NCI-H748 (cell line): Measurements from ENCODE around the gene DEPDC5.
"Not testable (repeated sequence)": the region's sequence is repeated elsewhere in the genome, so short reads cannot be mapped to it uniquely, and the experiment has no call there.

Experiments used
- DNase-seq: peaks from one replicate; lab custom pipeline; 2025; ENCODE audit not compliant: unreplicated experiment; lab: John Stamatoyannopoulos, UW

Gene DEPDC5

DNA sequence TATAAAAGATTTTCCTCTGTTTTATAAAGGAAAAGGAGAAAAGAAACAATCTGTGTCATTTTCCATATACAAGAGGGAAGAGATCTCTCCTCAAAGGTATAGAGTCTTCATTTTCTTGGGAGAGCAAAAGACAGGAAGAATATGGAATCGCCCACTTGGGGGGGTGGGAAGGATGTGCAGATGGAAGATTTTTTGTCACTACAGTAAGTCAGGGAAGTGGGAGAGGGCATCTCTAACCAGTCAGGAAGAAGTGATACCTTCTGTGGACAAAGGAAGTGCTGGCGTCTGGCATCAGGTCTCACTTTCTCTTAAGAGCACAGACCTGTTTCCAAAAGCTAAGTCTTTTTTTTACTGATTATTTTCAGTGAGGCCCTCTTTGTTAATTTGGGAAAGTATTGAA lies 5.3 kb upstream of the DEPDC5 start:
- DNase-seq = peak; percentile 6

DNA sequence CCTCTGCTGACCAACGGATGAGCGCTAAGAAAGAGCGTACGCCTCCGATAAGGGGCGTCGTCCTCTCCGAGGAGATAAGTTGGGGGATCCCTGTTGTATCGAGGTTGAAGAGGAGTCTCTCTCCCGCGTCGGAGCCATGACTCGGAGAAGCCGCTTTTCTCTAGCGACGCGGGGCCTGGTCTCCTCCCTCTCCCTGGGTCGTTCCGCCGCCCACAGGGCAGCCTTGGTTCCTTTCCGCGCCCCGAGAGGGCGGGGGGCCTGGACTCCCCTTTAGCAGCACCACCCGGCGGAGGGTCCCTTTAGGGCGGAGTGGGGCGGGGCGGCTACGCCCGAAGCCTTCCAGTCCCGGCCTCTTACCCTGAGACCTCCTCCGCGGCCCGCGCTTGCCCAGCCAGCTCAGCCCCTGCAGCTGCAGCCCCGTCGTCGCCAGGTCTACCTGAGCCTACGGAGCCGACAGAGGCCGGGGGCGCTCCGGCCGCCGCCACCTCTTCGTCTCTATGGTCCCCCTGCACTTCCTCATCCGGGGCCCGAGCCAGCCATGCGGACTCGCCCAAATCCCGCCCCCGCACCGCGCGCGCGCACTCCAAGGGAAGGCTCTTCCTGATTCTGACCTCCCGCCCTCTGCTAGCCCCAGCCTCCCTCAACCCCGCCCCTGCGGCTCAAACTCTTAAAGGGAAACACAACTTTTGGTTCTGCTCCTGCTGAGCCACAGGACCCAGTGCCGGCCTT lies 4.0 kb upstream of the DEPDC5 start, which contains the start of gene PRR14L:
TSS of gene PRR14L (minus strand) at position 497 of the 729 bp plus-strand sequence. CDS start 11,272 bp downstream, outside the sequence.
- peak; percentile 95 for DNase-seq

DNA sequence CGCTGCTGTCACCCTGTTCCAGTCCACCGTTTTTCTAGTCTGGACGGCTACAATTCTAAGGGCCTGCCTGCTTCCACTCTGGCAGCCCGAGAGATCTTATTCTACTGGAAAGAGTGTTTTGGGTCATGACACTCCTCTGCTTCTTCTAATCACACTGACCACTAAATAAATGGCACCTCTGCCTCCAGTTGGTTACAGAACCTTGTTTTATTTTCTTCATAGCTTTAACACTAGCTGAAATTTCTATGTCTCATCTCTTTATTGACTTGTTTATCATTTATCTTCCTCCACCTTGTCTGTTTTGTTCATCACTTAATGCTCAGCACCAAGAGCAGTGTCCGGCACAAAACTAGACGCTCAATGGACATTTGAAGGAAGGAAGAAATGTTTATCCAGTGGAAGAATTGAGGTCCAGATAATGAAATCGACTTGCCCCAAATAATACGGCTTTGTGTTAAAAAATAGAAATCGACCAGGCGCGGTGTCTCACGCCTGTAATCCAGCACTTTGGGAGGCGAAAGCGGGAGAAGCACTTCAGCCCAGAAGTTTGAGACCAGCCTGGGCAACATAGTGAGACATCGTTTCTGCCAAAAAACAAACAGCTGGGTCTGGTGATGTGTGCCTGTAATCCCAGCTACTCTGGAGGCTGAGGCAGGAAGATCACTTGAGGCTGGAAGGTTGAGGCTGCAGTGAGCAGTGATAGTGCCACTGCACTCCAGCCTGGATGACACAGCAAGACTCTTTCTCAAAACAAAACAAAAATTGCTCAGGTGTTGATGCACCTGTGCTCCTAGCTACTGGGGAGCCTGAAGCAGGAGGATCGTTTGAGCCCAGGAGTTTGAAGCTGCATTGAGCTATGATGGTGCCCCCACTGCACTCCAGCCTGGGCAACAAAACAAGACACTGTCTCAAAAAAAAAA lies 3.2 kb upstream of the DEPDC5 start:
- no peak for DNase-seq

DNA sequence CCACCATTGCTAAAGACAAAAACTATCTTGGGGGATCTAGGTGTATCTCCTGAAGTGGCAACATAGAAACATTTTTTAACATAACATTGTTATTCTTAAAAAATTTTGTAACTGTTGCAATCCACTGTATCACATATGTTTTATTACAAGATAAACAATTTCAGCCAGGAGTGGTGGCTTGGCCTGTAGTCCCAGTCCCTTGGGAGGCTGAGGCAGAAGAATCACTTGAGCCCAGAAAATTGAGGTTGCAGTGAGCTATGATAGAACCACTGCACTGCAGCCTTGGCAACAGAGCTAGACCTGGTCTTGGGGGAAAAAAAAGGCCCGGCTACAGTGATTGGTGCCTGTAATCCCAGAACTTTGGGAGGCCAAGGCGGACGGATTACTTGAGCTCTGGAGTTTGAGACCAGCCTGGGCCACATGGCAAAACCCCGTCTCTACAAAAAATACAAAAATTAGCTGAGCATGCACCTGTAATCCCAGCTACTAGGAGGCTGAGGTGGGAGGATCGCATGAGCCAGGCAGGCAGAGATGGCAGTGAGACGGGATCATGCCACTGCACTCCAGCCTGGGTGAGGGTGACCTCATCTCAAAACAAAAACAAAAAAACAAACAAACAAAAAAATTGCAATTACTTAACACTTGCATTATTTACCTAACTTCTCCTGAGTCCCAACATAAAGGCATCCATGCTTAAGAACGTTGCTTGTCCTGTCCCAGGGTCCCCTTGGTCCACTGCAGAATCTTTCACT lies 1.5 kb upstream of the DEPDC5 start:
- DNase-seq = no peak

DNA sequence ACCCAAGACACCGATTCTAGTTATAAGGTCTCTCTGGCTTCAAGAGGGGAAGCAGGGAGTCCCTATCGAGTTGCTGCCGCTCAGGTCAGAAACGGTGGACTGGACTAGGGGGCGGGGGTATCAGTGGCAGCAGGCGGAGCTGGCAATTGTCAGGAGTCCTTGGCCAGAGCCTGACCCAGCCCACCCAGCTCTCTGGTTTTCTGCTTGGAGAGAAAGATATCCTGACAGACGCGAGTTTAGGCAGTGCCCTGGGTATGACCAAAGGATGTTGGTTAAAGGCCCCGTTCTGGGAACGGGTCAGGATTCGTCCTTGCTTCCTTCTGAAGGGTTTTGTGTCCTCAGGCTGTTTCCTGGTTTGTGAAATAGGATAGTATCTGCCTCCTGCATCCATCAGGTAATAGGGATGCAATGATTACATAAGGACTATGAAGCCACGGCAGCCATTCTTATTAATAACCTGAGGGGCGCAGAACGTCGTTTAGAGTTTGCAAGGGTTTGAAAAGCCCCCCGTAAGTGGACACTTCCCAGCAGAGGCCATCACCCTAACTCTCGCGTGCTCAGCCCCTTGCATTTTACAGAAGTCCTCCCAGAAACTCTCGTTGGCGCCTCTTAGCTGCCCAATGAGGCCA lies 700 bp upstream of the DEPDC5 start:
- peak; percentile 81 for DNase-seq

DNA sequence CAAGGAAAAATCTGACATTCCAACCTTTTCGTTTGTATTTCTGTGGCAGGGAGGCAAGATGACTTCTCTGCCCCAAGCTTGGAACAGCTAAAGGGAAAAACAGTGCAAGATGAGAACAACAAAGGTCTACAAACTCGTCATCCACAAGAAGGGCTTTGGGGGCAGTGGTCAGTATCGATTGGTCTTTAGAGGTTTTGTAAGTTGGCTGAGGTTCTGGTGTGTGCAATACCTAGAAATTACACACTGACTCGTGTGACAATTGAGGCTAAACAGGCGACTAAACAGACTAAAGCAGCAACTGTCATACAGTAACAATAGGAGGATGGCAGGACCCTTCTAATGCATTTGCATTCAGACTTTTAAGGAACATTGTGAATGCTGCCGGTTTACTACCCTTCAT lies 994 bp downstream of the DEPDC5 start:
- DNase-seq = peak; percentile 9

DNA sequence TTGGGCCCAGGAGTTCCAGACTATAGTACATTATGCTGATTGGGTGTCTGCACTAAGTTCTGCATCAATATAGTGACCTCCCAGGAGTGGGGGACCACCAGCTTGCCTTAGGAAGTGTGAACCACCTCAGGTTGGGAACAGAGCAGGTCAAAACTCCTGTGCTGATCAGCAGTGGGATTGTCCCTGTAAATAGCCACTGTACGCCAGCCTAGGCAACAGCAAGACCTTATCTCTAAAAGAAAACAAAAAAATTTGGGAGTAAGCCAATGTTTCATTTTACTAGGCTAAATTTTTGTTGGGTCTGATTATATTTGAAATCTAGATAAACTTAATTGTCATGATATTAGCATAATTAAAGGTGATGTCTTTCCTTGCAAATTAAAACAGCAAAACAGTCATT lies 3.4 kb downstream of the DEPDC5 start:
- no peak for DNase-seq

DNA sequence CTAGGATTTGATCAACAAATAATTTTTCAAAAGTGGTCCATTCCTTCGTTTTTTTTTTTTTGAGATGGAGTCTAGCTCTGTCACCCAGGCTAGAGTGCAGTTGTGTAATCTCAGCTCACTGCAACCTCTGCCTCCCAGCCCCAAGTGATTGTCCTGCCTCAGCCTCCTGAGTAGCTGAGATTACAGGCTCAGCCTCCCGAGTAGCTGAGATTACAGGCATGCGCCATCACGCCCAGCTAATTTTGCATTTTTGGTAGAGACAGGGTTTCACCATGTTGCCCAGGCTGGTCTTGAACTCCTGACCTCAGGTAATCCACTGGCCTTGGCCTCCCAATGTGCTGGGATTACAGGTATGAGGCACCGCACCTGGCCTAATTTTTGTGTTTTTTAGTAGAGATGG lies 5.0 kb downstream of the DEPDC5 start:
- not testable (repeated sequence) for DNase-seq

DNA sequence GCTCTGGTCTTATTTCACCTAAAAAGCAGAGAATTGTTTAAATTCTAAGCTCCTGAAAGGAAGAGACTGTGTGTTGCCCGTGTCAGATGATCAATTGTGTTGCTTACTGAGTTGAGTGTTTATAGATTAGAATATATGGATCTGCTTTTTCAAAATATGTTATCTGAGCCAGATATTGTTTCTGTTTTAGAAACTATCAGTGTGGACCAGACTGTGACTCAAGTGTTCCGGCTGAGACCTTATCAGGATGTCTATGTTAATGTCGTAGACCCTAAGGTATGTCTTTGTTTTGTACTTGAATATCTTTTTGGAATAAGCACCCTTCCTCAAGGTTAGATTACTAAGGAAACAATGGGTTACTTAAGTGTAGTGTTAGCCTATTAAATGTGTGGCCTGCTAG lies 11.0 kb downstream of the DEPDC5 start:
- no peak for DNase-seq

DNA sequence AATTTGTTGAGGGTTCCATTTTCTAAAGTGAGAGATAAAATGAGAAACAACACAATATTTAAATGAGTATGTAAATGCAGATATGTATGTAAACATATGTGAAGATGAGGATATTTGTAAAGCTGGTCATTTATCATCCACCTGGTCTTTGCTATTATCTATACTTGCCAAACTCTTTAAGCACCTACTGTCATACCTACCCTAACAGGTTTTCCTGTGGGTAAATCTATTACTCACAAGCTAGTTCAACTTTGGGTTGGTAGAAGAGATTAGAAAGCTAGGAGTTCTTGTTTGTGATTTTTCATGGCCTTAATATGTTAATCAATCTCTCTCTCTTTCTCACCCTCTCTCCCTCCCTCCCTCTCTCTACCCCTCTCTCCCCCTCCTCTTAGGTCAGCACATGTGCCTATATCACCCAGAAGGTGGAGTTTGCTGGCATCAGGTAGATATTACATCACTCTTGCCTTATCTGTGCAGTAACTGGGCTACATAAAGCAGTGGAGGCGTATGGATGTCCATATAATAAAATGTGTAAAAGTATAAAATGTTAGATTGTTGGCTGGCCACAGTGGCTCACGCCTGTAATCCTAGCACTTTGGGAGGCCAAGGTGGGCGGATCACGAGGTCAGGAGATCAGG lies 14.7 kb downstream of the DEPDC5 start:
- no peak for DNase-seq

DNA sequence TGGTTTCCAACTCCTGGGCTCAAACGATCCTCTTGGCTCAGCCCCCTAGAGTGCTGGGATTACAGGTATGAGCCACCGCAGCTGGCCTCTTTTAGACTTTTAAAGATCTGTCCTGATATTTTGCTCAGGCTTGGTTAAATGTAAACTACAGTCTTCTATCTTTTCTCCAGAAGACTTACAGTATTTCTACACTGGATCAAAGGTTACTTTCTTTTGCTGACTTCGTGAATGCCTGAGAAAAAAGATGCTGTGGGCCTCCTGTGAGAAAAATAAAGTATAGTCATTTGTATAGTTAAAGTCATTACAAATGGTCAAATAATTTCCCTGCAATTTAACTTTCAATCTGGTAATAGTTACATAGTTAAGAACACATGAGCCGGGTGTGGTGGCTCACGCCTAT lies 19.6 kb downstream of the DEPDC5 start:
- no peak for DNase-seq

DNA sequence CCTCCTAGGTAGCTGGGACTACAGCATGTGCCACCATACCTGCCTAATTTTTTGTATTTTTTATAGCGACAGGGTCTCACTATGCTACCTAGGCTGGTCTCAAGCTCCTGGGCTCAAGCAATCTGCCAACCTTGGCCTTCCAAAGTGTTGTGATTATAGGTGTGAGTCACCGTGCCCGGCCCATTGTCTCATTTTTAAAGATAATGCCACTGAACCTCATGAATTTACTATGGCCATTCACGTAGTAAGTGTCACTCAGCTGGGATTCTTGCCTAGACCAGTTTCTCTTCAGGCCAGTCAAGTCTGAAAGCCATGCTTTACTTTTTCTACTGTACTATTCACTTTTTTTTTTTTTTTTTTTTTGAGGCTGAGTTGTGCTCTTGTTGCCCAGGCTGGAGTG lies 22.4 kb downstream of the DEPDC5 start:
- no peak for DNase-seq

DNA sequence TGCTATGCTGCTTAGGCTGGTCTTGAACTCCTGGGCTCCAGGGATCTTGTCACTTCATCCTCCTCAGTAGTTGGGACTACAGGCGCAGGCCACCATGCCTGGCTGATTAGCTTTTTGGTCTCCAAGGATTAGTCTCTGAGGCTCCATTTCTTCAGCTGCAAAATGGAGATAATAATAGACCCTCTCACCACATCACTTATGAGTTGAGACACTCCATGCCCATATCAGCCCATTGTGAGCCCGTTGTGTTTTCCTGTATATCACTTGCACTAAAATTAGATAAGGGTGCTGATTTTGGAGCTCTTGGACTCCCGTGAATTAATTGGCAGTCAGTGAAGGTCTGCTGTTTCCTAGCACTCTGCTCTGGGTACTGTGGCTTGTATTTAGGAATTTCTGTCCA lies 36.0 kb downstream of the DEPDC5 start:
- no peak for DNase-seq

DNA sequence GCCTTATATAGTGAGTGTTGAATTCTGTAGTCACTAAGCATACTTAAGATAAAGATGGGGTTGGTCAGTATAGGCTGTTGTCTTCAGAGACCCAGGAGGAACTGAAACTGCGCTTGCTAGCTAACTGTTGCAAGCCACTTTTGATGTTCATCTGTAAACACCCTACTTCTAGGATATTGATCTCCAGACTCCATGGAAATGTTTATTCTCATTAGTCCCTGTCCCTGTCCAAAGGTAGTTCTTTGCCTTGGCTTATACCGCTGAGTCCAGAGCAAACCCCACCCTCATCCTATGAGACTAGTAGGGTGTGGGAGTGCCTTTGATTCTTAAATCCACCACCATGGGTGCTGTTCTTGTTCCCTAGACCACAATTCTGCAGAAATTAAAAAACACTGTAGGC lies 36.4 kb downstream of the DEPDC5 start:
- DNase-seq = no peak

DNA sequence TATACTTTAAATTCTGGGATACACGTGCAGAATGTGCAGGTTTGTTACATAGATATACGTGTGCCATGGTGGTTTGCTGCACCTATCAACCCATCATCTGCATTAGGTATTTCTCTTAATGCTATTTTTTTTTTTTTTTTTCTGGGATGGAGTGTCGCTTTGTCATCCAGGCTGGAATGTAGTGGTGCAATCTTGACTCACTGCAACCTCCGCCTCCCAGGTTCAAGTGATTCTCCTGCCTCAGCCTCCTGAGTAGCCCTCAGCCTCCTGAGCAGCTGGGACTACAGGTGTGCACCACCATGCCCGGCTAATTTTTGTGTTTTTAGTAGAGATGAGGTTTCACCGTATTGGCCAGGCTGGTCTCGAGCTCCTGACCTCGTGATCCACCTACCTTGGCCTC lies 45.5 kb downstream of the DEPDC5 start:
- not testable (repeated sequence) for DNase-seq

DNA sequence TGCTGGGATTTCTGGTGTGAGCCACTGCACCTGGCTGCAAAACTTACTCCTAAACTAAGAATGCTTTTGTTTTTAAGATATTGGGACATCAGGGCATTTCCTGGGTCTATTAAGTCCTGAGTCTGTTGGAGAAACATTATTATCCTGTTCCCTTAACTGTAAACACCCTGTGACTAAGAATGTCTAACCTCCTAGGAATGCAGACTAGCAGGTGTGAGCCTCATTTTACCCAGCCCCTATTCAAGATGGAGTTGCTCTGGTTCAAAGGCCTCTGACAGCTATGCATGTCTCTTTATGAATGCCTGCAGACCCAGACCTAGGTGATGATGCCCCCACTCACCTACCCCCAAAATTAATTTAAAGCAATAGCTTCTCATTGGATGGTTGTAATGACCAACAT lies 46.2 kb downstream of the DEPDC5 start:
- no peak for DNase-seq

DNA sequence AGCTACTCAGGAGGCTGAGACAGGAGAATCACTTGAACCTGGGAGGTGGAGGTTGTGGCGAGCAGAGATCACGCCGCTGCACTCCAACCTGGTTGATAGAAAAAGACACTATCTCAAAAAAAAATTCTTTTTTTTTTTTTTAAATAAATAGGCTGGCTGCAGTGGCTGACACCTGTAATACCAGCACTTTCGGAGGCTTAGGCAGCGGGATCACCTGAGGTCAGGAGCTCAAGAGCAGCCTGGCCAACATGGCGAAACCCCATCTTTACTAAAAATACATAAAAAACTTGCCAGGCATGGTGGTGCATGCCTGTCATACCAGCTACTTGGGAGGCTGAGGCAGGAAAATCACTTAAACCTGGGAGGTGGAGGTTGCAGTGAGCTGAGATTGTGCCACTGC lies 47.0 kb downstream of the DEPDC5 start:
- DNase-seq = not testable (repeated sequence)

DNA sequence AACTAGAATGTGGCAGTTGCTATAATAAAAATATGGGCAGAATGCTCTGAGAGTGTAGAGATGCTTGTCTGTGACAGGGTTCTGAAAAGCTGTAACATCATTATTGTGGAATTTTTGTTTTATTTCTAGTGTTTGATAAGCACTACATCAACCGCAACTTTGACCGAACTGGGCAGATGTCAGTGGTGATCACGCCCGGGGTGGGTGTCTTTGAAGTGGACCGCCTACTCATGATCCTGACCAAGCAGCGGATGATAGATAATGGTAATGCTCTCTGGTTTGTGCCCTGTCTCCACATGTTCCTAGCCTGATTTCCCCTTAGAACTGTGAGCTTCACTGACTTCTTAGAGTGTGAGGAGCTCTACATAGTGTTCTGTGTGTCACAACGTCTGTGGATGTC lies 48.8 kb downstream of the DEPDC5 start:
- no peak for DNase-seq

DNA sequence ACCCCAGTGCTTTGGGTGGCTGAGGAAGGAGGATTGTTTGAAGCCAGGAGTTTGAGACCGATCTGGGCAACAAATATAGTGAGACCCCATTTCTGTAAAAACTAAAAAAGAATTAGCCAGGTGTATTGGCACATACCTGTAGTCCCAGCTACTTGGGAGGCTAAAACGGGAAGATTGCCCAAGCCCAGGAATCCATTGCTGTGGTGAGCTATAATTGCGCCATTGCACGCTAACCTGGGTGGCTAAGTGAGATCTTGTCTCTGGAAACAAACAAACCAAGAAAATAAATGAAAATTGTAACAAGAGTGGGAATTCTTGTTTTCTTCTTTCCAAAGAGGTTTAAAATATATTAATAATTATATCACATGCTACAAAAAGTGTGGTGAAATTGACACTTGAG lies 52.9 kb downstream of the DEPDC5 start:
- no peak for DNase-seq

DNA sequence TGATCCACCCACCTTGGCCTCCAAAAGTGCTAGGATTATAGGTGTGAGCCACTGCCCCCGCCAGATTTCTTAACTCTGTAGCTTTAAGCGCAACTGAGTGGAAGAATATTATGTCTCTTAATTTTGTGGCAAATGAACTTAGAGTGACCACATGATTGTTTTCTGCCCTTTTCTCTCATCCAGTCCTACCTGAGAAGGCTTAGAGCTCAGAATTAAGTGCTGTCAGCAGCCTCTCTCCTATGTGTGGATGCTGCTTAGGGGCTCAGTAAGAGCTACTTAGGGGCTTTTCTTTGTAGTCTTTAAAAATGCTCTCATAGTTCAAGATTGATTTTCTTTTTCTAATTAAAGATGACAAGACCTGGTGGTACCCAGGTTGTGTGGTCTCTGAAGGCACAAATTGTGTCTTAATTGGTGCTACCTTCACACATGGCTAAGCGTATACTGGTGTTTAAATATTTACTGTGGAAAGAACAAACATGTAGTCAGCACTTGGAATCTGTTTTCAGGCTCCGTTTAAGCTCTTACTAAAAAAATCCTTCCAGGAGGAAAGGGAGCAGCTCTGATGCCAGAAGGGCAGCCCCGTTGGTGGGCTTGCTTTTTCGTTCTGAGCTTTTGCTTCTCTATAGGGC lies 59.3 kb downstream of the DEPDC5 start:
- peak; percentile 1 for DNase-seq
